Activated T-helper 1 cell treated with Interleukin-2 at 50 U/mL for 16 hours (primary cell): ENCODE results near the gene SBK2.
"Not testable (repeated sequence)": the region's sequence is repeated elsewhere in the genome, so short reads cannot be mapped to it uniquely, and the experiment has no call there.

Experiments used
- DNase-seq: peaks from one replicate; pipeline ENCODE4 v3.0.0-alpha.2; 2020; ENCODE audit warnings: low read depth

SBK2 gene

GRCh38 chr19:55502197-55502952, 34.6 kb downstream of the SBK2 start:
- DNase-seq, result no peak

DNA sequence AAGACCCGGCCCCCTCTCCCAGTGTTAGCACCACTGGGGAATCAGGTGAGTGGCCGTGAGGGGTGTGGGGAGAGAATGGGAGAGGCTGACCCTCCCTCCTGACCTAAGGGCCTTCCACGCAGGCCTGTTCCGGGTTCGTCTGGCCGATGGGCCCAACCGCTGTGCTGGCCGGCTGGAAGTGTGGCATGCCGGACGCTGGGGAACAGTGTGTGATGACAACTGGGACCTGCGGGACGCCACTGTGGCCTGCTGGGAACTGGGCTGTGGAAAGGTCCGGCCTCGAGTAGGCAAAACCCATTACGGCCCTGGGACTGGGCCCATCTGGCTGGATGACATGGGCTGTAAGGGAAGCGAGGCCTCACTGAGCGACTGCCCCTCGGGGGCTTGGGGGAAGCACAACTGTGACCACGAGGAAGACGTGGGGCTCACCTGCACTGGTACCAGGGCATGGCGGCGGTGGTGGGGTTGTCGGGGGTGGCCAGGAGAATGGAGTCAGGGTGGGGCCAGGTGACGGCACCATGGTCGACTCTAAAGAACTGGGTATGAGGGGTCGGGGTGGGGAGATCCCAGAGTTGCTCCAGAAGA, 36.5 kb downstream of the SBK2 start:
- DNase-seq, result no peak

DNA sequence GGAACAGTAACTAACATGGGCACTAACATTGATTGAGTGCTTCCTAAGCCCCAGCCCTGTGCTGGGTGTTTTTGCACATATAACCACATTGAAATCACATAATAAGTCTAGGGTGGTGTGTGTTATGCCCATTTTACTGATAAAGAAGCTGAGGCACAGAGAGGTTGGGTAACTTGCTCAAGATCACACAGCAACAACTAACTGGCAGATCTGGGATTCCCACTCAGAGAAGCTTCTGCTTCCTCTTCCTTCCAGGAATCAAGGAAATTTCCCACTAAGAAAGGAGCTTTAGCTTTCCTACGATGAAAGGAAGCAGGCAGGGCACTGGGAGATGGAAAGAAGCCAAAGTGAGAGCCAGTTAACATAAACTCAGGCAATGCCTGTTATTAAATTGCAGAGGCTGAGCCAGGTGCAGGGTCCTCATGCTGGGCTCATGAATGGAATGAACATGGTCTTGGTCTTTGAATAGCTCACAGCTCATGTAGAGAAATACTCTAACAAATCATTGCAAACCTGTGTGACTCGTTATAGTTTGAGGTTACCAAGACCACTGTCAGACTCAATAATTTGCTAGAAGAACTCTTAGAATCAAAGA, 38.6 kb downstream of the SBK2 start:
- no peak for DNase-seq

GRCh38 chr19:55497763-55498162, 39.2 kb downstream of the SBK2 start:
- no peak for DNase-seq

DNA sequence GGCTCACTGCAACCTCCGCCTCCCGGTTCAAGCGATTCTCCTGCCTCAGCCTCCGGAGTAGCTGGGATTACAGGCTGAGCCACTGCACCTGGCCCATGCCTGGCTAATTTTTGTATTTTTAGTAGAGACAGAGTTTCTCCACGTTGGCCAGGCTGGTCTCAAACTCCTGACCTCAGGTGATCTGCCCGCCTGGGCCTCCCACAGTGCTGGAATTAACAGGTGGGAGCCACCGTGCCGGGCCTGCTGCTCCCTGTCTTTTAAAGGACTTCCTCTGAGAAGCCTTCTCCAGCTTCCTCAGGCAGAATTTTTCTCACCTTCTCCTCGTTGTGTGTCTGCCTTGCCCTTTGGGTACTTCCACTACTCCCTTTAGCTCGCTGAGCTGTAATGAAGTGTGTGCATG, 40.1 kb downstream of the SBK2 start:
- not testable (repeated sequence) for DNase-seq

DNA sequence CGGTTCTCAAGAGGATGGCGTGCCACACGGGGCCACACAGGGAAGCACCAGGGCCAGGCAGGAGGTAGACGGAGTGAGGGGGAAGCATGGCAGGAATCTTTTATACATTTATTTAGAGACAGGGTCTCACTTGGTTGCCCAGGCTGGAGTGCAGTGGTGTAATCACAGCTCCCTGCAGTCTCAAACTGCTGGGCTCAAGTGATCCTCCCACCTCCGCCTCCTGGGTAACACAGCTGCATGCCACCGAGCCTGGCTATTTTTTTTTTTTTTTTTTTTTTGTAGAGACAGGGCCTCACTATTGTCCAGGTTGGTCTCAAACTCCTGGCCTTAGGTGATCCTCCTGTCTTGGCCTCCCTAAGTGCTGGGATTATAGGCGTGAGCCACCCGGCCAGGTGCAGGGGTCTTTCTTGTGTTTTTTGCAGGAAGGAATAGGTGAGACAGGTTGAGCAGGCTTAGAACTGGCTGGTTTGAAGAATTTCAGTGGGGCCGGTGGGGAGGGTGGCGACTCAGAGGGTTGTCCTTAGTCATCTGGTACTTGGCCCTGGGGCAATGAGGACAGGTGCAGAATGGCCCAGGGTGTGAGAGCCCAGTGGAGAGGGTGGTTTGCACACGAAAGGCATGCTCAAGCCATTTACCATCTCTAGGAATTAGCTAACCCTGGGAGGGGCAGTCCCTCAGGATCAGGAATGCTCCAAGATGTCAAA, 41.1 kb downstream of the SBK2 start:
- no peak for DNase-seq

DNA sequence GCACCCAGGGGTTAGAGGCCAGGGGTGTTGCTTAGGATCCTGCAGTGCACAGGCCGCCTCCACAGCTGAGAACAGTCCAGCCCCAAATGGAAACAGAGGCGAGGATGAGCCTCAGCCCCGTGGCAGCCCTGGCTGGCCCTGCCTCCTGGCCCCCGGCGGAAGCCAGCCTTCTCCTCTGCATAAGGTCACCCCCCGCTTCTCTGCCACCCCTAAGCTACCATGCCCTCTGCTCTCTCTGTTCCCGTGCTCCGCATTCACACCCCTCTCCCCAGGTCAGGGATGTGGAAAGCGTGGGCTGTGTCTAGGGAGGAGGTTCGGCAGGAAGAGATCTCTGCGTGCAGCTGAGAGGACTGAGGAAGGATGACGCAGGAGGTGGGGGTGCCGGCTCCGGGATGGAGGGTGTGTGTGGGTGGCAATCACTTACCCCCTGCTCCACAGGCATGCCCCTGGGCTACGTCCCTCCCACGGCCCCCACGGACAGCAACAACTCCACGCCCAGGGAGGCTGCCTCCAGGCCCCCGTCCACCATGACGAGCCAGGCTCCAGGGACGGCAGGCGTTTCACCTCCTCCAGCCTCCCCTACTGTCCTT, 42.7 kb downstream of the SBK2 start:
- no peak for DNase-seq

- DNase-seq, result no peak
Measured at GRCh38 chr19:55493645-55494171, 43.2 kb downstream of the SBK2 start.

GRCh38 chr19:55493052-55493644, 43.8 kb downstream of the SBK2 start:
- DNase-seq, result no peak

DNA sequence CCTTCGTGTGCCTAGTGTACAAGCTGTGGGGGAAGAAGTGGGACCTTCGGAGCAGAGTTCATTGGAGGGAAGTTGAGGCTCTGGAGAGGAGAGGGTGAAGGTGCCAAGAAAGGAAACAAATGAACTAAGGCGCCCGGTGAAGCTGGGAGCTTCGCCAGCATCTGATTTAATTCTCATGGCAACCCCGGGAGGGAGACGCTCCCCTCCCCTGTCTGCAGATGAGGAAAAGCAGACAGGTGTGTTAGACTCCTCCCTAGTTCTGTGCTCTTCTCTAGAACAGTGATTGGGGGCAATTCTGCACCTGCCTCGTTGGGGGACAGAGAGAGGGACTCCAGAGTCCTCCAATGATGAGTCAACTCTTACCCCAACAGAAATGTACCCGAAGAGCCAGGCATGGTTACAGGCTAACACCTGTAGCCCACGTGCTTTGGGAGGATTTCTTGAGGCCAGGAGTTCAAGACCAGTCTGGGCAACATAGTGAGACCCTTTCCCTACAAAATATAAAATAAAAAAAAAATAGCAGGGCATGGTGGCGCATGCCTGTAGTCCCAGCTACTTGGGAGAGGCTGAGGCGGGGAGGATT, 44.5 kb downstream of the SBK2 start:
- DNase-seq, result no peak

GRCh38 chr19:55491546-55492360, 45.2 kb downstream of the SBK2 start:
- DNase-seq, result no peak

DNA sequence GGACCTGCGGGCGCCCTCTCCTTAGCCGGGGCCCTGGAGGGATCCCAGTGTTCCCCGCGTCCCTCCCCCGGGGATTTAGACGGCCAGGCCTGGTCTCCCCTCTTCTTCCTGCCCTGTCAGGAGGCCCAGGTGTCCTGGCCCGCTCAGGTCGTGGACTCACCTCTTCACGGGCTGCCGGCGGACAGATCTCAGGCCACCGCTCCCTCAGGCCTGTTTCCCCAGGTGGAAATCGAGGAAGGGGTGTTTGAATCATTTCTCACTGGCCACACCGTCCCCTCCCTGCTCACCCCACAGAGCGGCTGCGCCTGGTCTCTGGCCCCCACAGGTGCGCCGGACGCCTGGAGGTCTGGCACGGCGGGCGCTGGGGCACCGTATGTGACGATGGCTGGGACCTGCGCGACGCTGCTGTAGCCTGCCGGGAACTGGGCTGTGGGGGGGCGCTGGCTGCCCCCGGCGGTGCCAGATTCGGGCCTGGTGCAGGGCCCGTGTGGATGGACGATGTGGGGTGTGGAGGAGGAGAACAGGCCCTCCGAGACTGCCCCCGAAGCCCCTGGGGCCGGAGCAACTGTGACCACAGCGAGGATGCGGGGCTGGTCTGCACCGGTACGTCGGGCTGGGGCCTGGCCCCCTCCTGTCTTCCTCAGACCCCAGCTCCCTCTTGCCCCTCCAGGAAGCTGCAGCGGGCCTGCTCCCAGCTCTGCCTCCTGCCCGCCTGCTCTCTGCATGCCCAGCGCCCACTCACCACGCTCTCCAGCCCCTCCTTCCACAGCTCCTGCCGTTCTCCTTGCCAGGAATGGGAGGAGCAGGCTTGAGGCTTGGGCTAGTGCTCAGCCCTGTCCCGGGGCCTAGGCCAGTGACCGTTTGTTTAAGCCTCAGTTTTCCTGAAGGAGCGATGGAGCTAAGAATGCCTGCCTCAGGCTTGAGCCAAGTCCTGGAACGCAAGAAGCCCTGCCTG, 46.2 kb downstream of the SBK2 start:
- no peak for DNase-seq

- no peak for DNase-seq
Measured at GRCh38 chr19:55489711-55490477, 47.0 kb downstream of the SBK2 start.

DNA sequence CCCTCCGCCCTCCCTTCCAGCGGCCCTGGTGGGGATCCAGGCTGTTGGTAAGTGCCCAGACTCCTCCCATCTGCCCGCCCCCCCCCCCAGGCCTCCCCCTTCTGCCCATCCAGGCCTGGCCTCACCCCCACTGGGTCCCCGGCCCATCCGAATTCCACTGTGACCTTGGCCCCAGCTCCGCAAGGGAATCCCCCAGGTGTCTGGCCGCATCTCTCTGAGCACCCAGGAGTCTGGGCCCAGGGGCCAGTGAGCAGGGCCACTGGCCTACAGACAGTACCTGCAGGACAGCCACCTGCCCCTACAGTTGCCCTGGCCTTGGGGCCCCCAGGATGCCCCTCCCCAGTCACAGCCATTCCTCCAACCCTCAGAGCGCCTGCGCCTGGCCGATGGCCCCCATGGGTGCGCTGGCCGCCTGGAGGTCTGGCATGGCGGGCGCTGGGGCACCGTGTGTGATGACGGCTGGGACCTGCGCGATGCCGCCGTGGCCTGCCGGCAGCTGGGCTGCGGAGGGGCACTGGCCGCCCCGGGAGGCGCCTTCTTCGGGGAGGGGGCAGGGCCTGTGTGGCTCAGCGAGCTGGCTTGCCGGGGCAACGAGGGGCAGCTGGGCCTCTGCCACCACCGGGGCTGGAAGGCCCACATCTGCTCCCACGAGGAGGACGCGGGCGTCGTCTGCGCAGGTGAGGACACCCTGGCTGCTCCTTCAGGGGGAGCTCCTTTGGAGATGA, 47.8 kb downstream of the SBK2 start:
- no peak for DNase-seq

DNA sequence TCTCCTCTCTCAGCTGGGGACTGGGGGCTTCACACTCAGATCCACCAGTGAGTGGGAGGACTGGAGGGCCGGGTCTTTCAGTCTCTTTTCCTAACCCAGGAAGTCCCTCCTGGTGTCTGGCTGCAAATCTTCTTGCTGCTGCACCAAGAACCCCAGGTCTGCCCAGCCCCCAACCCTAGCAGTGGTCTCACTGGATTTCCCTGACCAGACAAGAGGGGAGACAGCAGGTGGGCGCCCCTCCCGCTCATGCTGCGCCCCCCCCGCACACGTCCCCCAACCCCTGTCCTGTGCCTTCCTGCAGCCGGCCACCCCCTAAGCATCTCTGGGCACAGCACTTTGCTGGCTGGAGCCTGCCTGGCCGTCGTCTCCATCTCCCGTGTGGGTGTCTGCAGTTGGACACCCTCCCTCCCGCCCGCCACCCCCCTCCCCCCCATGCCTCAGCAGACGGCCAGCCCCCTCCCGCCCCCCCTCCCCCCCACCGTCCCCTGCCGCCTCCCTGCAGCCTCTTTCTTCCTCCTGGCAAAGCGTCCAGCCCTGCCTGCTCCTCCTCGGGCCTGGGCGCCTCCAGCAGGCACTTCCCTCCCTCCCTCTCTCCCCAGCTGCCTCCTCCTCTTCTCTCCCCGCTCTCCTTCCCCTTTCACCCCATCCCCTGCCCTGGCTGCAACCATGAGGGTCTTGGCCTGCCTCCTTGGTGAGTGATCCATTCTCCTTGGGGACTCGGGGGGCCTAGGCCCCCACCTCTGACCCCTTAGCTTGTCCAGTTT, 48.8 kb downstream of the SBK2 start, which contains the start of gene SSC5D:
Gene SSC5D (plus strand): TSS at position 513 of the 764 bp plus-strand sequence. CDS start 154 bp downstream, at position 667.
- no peak for DNase-seq

DNA sequence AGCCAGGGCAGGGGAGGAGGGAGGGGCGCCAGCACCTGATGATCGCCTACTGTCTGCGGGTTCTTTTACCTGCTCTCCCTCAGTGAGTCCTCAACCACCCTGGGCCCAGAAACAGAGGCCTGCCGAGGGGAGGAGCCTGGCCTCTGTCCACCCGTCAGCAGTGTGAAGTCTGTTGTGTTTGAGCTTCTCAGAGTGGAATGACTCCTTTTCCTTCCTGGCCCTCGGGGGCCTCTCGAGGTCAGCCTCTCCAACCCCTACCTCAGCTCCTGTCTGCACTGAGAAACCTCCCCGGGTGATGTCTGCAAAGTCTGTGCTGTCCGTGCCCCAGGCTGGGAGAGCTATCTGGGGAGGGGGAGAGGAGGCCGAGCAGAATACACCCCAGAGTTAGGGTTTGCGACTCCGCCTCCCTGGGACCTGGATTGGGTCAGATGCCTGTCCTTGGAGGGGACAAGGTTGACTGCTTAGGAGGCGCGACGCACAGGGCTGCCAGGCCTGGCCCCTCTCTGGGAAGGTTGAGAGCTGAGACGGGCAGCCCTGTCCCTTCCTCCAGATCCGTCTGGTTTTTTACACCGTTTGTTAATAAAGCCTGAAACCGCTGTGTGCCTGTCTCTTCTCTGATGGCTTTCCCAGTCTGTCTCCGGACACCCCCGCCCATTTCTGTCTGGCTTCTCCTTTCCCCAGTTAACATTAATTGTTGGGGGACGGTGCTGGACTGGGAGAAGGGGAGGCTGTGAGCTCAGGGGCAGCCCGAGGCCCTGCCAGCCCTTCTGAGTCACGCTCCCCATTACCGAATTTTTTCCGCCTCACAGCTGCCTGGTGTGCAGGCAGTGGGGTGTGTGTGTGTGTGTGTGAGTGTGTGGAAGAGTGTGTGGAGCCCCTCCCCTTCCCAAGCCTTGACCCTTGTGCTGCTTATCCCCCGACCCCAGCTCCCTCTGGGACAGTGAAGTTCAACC, 49.7 kb downstream of the SBK2 start:
- DNase-seq, result no peak
